ENCODE results near the gene AHR. TPM values are rescaled to one million over a fixed set of nuclear protein-coding genes. Genes with fewer than 3 reads are reported as not detected.

The AHR gene
- total RNA-seq, 1 experiment from 2014 or later, result 6.1 TPM

DNA sequence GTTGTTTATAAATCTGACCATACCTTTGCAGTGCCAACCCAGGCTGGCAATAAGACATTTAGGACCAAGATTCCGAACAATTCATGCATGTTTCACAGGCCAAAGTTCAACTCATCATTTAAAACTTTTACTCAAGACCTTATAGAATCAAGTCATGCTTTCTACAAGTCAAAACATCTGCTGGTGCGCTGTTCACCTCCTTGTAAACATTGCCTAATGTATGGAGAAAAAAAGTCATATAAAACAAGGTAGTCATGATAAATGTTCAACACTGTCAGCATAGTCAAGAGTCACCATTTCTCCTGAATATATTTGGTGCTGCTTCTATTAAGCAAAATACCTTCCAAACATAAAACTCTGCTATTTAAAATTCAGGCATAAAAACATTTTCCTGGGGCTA is 42.1 kb upstream of the AHR start:
- Histone ChIP-seq H3K9ac (ENCODE audit: extremely low read depth, insufficient read length, low read length) (no peak overlapping the region), H3K4ac (ENCODE audit: low read depth, low read length) (no peak overlapping the region), H3T11ph (ENCODE audit: low read length) (no peak overlapping the region), H4K8ac (replicated peaks; ENCODE audit: insufficient read length, low read depth, low read length) (no peak overlapping the region), H4K20me1 (ENCODE audit: control insufficient read depth, insufficient read depth, insufficient read length) (no peaks in the 10 kb centered on the region), H2BK12ac (ENCODE audit: insufficient read length, low read depth, low read length) (no peak overlapping the region), H3K23ac (ENCODE audit: insufficient read length, low read depth, low read length) (no peak overlapping the region), H2BK15ac (ENCODE audit: low read depth, low read length) (no peak overlapping the region), H3K23me2 (ENCODE audit: insufficient read length, low read depth, low read length, poor library complexity, severe bottlenecking) (no peaks in the 10 kb centered on the region), H2BK5ac (ENCODE audit: insufficient read length, low read length) (no peak overlapping the region), H3K18ac (ENCODE audit: insufficient read length, low read depth, low read length) (no peak overlapping the region), H3K27ac (ENCODE audit: insufficient read length, low read depth, low read length) (no peak overlapping the region), H3K14ac (ENCODE audit: insufficient read depth, low read length) (no peak overlapping the region), H2BK120ac (ENCODE audit: low read depth, low read length, poor library complexity, severe bottlenecking) (no peak overlapping the region), H3K56ac (ENCODE audit: insufficient read length, low read depth, low read length) (no peak overlapping the region), H3K79me1 (ENCODE audit: insufficient read depth, low read depth, low read length, poor library complexity, severe bottlenecking) (no peaks in the 10 kb centered on the region), H2AK5ac (ENCODE audit: insufficient read length, low read length) (no peak overlapping the region), H3K9me3 (ENCODE audit: control insufficient read depth, low read depth, low read length) (no peaks in the 10 kb centered on the region), H4K91ac (ENCODE audit: insufficient read length, low read depth, low read length) (no peak overlapping the region), H2BK20ac (ENCODE audit: low read depth, low read length, poor library complexity, severe bottlenecking) (no peak overlapping the region), H3K79me2 (ENCODE audit: insufficient read depth, low read length) (no peaks in the 10 kb centered on the region), H4K5ac (ENCODE audit: insufficient read length, low read depth, low read length) (no peak overlapping the region), H3K4me2 (ENCODE audit: insufficient read depth, insufficient read length, low read length) (no peak overlapping the region), H3K27me3 (ENCODE audit: insufficient read depth, low read length) (no peaks in the 10 kb centered on the region), H3K4me1 (ENCODE audit: insufficient read depth, low read length) (no peaks in the 10 kb centered on the region), H2AFZ (ENCODE audit: low read length) (no peak overlapping the region)
- Mint-ChIP-seq H3K27me3 (ENCODE audit: low read depth) (no peaks in the 10 kb centered on the region), H3K36me3 (ENCODE audit: insufficient read depth in 1 of 3, low read depth in 3 of 3) (no peaks in the 10 kb centered on the region), H3K9me3 (peaks cover 0 to 1% of the 10 kb centered on the region in 2 experiments; a peak in 1 of 5 replicates), H3K27ac (no peak overlapping the region), H3K4me1 (no peaks in the 10 kb centered on the region), H3K4me3 (no peak overlapping the region)
- WGBS (ENCODE audit: extremely low coverage, insufficient read length, low lambda C conversion rate), result no CpG with 5 or more reads among the region's 2 CpGs
- TF ChIP-seq, protein P1, sequence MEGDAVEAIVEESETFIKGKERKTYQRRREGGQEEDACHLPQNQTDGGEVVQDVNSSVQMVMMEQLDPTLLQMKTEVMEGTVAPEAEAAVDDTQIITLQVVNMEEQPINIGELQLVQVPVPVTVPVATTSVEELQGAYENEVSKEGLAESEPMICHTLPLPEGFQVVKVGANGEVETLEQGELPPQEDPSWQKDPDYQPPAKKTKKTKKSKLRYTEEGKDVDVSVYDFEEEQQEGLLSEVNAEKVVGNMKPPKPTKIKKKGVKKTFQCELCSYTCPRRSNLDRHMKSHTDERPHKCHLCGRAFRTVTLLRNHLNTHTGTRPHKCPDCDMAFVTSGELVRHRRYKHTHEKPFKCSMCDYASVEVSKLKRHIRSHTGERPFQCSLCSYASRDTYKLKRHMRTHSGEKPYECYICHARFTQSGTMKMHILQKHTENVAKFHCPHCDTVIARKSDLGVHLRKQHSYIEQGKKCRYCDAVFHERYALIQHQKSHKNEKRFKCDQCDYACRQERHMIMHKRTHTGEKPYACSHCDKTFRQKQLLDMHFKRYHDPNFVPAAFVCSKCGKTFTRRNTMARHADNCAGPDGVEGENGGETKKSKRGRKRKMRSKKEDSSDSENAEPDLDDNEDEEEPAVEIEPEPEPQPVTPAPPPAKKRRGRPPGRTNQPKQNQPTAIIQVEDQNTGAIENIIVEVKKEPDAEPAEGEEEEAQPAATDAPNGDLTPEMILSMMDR (conservative IDR thresholded peaks at IDR 0.05), result no peak
- DNase-seq, result no peak

Data from H9 (cell line).